Fibroblast of lung (primary cell): ENCODE measurements around the gene MAPKAP1. TPM values are rescaled to one million over a fixed set of nuclear protein-coding genes. Genes with fewer than 3 reads are reported as not detected.

ENCODE experiments used
- DNase-seq, 2 donors: peaks; one replicate each; pipeline versions ENCODE4 v3.0.0 to v3.0.0-alpha.2; 2010; ENCODE audit warnings: low read depth in 2 of 2
- H2AFZ ChIP-seq: 2 replicates; pipeline ENCODE4 v1.5.1; 2012; ENCODE audit warnings: low read length, control low read depth, inconsistent platforms
- H3K27ac ChIP-seq: 2 replicates; pipeline ENCODE4 v1.5.1; 2011; ENCODE audit warnings: low read length, control low read depth; ENCODE audit not compliant: insufficient read depth
- H3K27me3 ChIP-seq: 2 replicates; pipeline ENCODE4 v1.5.1; 2011; ENCODE audit warnings: mild to moderate bottlenecking, low read length; ENCODE audit not compliant: control insufficient read depth, insufficient read depth
- H3K36me3 ChIP-seq: 2 replicates; pipeline ENCODE4 v1.5.1; 2011; ENCODE audit warnings: low read length; ENCODE audit not compliant: control insufficient read depth, insufficient read depth
- H3K4me1 ChIP-seq: 2 replicates; pipeline ENCODE4 v1.5.1; 2011; ENCODE audit warnings: low read length; ENCODE audit not compliant: control insufficient read depth, insufficient read depth; ENCODE audit errors: extremely low read depth
- H3K4me2 ChIP-seq: 2 replicates; pipeline ENCODE4 v1.5.1; 2011; ENCODE audit warnings: low read length, control low read depth; ENCODE audit not compliant: insufficient read depth; ENCODE audit errors: extremely low read depth
- H3K4me3 ChIP-seq, 4 experiments: fragments of 200-600 bp in 1 of 4; sonication (generic) in 1 of 4; replicated peaks in 1 of 4; 2 replicates each; pipeline ENCODE4 v1.5.1; 2011 to 2016; ENCODE audit warnings: low read length in 4 of 4, low read depth in 3 of 4, mild to moderate bottlenecking in 3 of 4, control low read depth in 2 of 4, inconsistent platforms in 1 of 4, mixed read lengths in 1 of 4; ENCODE audit not compliant: insufficient read depth in 1 of 4; ENCODE audit errors: control extremely low read depth in 1 of 4
- H3K79me2 ChIP-seq: 2 replicates; pipeline ENCODE4 v1.5.1; 2012; ENCODE audit warnings: mild to moderate bottlenecking, low read length, inconsistent platforms; ENCODE audit not compliant: control insufficient read depth, insufficient read depth
- H3K9ac ChIP-seq: 2 replicates; pipeline ENCODE4 v1.5.1; 2011; ENCODE audit warnings: mild to moderate bottlenecking, low read length, control low read depth; ENCODE audit not compliant: insufficient read depth
- H3K9me3 ChIP-seq: 2 replicates; pipeline ENCODE4 v1.5.1; 2012; ENCODE audit warnings: low read depth, low read length; ENCODE audit not compliant: control insufficient read depth, insufficient read depth
- H4K20me1 ChIP-seq: 2 replicates; pipeline ENCODE4 v1.5.1; 2011; ENCODE audit warnings: low read length; ENCODE audit not compliant: control insufficient read depth, insufficient read depth; ENCODE audit errors: extremely low read depth
- CTCF ChIP-seq, 2 donors: IDR thresholded peaks in 1 of 2; conservative IDR thresholded peaks in 1 of 2; 1 replicate in 1 of 2; 2 replicates in 1 of 2; pipeline ENCODE4 v1.5.1; 2011 to 2012; ENCODE audit warnings: low read length in 2 of 2, control low read depth in 1 of 2, inconsistent platforms in 1 of 2, low read depth in 1 of 2, mild to moderate bottlenecking in 1 of 2
- EZH2 ChIP-seq: IDR thresholded peaks from 2 replicates; pipeline ENCODE4 v1.5.1; 2012; ENCODE audit warnings: low read length, control low read depth, mild to moderate bottlenecking; ENCODE audit errors: missing control alignments
- polyA plus RNA-seq, 2 donors: library from polyadenylated mRNA; depleted of rRNA in 1 of 2; stranded (reverse) in 1 of 2; unstranded in 1 of 2; fragments of >200 nt; gene quantifications; 2 replicates each; pipeline ENCODE4 v1.2.1, GENCODE V29; 2011 to 2012; ENCODE audit warnings: missing spikeins in 1 of 2
- total RNA-seq: library from RNA; depleted of rRNA; stranded (reverse); fragments of >200 nt; gene quantifications from 2 replicates; pipeline ENCODE4 v1.2.1, GENCODE V29; 2014

Gene MAPKAP1
- total and polyA plus RNA-seq, 2 donors (not counting 1 experiment from before 2014, with no cell fraction given), result 63.7 to 127 TPM

- no peaks in the 10 kb centered on the region for H3K36me3 ChIP-seq
- no peaks in the 10 kb centered on the region for H4K20me1 ChIP-seq
- H3K79me2 ChIP-seq, result peaks cover 2% of the 10 kb centered on the region
- H3K27ac ChIP-seq, result no peak overlapping the region
- no peak overlapping the region for H3K9ac ChIP-seq
- H2AFZ ChIP-seq, result no peak overlapping the region
- H3K9me3 ChIP-seq, result no peaks in the 10 kb centered on the region
- H3K27me3 ChIP-seq, result no peaks in the 10 kb centered on the region
- H3K4me1 ChIP-seq, result peaks cover 18% of the 10 kb centered on the region
- TF ChIP-seq EZH2 (no peak), CTCF (conservative IDR thresholded peaks at IDR 0.05 in 1 of 2, IDR thresholded peaks at IDR 0.05 in 1 of 2; ENCODE audit: low read depth in 1 of 2, low read length in 2 of 2) (no peak)
- H3K4me3 ChIP-seq, result no peak overlapping the region
- H3K4me2 ChIP-seq, result no peak overlapping the region
- no peak for DNase-seq
Observed at GRCh38 chr9:125515983-125516940, 190.7 kb downstream of the MAPKAP1 start.

DNA sequence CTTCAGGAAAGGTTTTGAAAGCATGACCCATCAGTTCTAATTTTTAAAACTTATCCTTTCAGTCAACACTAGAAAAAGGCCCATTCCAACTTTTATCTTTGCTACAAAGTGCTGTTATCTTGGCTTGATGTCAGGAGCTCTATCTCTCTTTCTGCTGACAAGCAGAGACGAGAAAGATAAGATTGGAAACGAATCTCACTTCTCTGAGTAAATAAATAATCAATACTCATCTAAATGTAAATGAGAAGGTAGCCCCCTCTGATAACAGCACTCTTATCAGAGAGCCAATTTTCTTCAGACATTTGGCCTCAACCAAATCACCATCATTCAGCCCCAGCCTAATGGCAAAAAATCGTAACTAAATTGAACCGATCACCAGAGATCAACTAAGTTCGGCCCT, 191.7 kb downstream of the MAPKAP1 start:
- H3K4me2 ChIP-seq, result no peak overlapping the region
- no peak for DNase-seq
- TF ChIP-seq CTCF (conservative IDR thresholded peaks at IDR 0.05 in 1 of 2, IDR thresholded peaks at IDR 0.05 in 1 of 2; ENCODE audit: low read depth in 1 of 2, low read length in 2 of 2) (no peak), EZH2 (no peak)
- no peaks in the 10 kb centered on the region for H3K9me3 ChIP-seq
- H3K36me3 ChIP-seq, result no peaks in the 10 kb centered on the region
- H3K4me1 ChIP-seq, result peaks cover 12% of the 10 kb centered on the region
- no peak overlapping the region for H3K27ac ChIP-seq
- no peak overlapping the region for H3K4me3 ChIP-seq
- no peaks in the 10 kb centered on the region for H3K27me3 ChIP-seq
- H2AFZ ChIP-seq, result no peak overlapping the region
- H4K20me1 ChIP-seq, result no peaks in the 10 kb centered on the region
- no peak overlapping the region for H3K9ac ChIP-seq
- peaks cover 2% of the 10 kb centered on the region for H3K79me2 ChIP-seq

DNA sequence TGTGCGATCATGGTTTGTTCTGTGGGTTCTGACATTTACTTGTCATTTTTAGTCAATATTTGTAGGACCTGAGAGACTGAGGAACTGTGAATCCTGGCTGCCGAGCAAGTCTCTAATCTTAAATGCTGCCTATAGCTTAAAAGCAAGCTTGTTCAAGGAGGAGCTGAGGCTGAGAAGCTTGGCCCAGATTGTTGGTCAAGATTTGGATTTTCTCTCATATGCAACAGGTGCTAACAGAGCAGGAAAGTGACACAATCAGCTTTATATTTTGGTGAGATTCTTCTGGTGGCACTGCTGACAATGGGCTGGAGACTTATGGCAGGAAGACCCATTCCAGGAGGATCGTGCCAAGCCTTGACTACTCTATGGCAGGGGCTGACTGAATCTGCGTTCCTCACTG, 192.5 kb downstream of the MAPKAP1 start:
- no peaks in the 10 kb centered on the region for H4K20me1 ChIP-seq
- peaks cover 2% of the 10 kb centered on the region for H3K79me2 ChIP-seq
- TF ChIP-seq EZH2 (no peak), CTCF (conservative IDR thresholded peaks at IDR 0.05 in 1 of 2, IDR thresholded peaks at IDR 0.05 in 1 of 2; ENCODE audit: low read depth in 1 of 2, low read length in 2 of 2) (no peak)
- H3K4me3 ChIP-seq, result no peak overlapping the region
- H3K4me1 ChIP-seq, result peaks cover 14% of the 10 kb centered on the region
- no peak overlapping the region for H3K27ac ChIP-seq
- H3K36me3 ChIP-seq, result no peaks in the 10 kb centered on the region
- no peak overlapping the region for H3K9ac ChIP-seq
- no peak overlapping the region for H3K4me2 ChIP-seq
- H2AFZ ChIP-seq, result no peak overlapping the region
- no peaks in the 10 kb centered on the region for H3K9me3 ChIP-seq
- no peak for DNase-seq
- H3K27me3 ChIP-seq, result no peaks in the 10 kb centered on the region
